ENCODE results near the gene RARG.

RARG gene

DNA sequence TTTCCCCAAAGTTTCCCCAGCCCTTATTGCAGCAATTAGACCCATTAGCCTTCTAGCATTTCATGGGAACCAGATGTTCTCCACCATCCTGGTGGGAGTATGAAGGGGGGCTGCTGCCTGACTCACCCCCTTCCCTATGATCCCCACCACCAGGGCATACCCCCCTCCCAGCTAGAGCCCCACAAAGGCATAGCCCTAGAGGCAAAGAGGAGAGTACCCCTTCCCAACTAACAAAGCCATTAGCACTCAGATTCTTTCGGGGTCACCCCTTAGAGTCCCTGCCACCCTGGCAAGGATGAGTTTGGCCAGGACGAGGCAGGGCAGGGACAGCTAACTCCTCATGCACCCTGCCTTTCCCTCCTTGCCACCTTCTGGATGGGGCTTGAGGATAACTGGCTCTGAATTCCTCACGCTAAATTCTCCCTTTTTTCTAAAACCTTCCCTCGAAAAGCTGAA lies 9.2 kb downstream of the RARG start:
- DNase-seq: no peak

GRCh38 chr12:53222170-53222721 lies 9.8 kb downstream of the RARG start:
- DNase-seq: no peak

DNA sequence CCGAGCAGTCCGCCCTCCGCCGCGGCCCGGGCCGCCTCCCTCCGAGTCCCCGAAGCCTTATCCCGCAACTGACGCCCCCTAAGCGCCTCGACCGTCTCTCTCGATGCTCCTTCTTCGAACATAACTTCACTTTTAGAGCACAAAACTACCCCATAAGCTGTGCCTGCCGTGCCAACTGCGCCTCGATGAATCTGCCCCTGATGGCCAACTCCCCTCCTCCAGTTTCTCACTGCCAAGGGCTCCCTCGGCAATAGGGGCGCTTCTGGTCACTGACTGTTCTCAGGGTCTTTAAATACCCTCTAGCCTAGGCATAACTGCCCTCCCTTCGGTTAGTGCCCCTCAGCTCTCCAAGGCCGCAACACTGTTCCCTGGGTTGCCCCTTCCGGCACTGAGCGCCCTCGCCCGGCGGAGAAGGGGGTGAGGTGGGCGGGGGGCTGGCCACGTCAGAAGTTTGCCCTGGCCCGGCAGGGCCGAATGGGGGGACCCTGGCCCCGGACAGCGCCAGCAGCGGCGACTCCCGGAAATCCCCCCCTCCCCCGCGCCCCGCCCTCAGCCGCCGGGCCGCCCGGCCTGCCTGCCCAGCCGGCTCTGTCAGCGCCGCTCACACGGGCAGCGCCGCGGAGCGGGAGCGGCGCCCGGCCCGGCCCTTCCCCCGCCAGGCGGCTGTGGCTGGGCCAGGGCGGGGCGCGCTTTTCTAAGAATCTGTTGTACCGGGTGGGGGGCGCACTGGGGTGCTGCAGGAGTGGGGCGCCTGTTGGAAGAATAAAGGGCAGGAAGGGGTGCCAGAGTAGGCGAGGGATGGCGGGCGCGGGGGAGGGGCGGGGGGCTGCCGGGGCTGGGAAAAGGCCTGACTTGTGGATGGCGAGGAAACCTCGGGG lies 10.6 kb downstream of the RARG start:
- DNase-seq: peak; percentile 55

- DNase-seq: peak; percentile 86
Observed at GRCh38 chr12:53220694-53221202, 11.3 kb downstream of the RARG start.

DNA sequence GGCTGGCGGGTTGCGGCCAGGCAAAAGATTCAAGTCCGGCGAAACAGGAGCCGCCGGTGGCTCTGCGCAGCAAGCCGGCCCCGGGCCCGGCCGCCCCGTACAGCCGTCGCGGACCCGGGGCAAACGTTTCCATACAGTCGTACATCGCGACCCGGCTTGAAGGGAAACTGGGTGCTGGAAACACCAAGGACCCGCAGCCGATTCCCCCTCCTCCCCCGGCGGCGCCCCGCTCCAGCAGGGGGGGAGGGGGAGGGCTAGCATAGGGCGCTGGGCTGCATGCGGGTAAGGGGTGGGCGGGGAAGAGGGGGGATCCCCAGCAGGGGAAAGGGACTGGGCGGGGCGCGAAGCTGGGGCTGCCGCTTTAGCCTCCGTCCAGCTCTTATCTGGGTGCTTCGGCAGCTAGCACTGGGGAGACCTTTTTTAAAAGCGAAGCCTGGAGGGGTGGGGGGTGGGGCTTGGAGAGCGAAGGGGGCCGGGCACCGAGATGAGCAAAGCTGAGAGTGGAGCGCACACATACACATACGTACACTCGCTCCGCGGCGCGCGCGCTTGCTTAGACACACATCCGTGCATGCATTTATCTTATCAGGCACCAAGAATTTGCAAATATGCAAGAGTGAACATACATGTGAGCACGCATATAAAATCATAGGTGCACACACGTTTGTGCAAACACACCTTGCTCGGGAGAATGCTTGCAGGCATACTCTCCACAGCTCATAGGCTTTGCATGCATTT lies 11.9 kb downstream of the RARG start:
- peak; percentile 63 for DNase-seq

GRCh38 chr12:53219292-53219955 lies 12.6 kb downstream of the RARG start:
- DNase-seq: no peak

- DNase-seq: no peak
Observed at GRCh38 chr12:53218551-53219291, 13.3 kb downstream of the RARG start.

- DNase-seq: no peak
Observed at GRCh38 chr12:53217931-53218307, 14.1 kb downstream of the RARG start.

GRCh38 chr12:53217051-53217930 lies 14.7 kb downstream of the RARG start:
- no peak for DNase-seq

DNA sequence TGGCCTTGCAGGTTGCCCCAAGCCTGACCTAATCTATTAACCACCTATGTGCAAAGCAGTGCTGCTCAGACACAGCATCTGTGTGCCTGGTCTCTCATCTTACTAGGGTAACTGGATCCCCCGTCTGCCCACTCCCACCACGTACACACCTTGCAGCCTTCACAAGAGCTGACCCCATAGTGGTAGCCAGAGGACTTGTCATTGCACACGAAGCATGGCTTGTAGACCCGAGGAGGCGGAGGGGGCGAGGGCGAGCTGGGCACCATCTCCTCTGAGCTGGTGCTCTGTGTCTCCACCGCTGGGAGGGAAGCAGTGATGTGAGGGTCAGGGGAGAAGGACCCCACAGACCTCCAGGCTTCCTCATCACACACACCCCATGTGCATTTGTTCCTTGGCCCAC lies 16.5 kb downstream of the RARG start:
- DNase-seq: no peak

DNA sequence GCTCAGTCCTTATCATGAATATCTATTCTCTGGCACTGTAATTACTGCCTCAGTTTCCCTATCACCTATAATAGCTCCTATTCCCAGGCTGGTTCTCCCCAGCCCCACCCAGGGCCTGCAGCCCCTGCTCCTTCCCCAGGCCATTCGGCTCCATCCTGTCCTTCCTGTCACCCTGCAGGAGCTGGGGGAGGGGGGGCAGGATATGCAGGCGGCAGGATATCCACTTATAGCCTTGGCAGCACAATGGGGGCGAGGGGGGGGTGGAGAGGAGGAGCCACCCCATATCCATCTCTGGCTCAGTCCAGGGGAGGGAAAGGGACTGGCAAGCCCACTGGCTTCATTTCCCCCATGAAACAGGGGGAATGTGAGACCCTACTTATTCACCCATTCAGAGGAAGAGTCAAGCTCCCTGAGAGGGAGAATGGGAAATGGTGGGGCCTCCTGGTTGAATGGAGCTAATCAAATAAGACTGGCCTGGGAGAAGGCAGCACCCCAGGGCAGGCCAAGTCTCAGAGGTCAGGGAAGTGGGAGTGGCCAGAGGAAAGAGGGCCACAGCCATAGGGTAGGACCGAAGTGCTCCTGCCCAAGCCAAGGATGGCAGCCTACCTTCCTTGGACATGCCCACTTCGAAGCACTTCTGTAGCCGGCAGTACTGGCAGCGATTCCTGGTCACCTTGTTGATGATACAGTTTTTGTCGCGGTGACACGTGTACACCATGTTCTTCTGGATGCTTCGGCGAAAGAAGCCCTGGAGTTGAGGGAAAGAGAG lies 17.1 kb downstream of the RARG start:
- DNase-seq: no peak

DNA sequence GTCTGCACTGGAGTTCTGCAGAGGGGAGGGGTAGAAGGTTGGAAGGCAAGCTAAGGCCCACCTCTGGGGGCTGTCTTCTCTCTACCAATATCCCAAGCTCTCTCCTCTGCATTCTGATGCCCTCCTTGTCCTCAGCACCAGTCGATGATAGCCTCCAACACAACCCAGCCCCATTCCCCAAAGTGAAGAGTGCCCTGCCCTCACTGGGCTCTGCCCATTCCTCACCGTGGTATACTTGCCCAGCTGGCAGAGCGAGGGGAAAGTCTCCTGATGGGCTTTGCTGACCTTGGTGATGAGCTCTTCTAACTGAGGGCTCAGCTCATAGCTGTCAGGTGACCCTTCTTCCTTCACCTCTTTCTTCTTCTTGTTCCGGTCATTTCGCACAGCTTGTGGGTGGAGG lies 17.8 kb downstream of the RARG start:
- no peak for DNase-seq

- peak; percentile 81 for DNase-seq
Observed at GRCh38 chr12:53213348-53213747, 18.7 kb downstream of the RARG start.

GRCh38 chr12:53212931-53213330 lies 19.1 kb downstream of the RARG start:
- no peak for DNase-seq

DNA sequence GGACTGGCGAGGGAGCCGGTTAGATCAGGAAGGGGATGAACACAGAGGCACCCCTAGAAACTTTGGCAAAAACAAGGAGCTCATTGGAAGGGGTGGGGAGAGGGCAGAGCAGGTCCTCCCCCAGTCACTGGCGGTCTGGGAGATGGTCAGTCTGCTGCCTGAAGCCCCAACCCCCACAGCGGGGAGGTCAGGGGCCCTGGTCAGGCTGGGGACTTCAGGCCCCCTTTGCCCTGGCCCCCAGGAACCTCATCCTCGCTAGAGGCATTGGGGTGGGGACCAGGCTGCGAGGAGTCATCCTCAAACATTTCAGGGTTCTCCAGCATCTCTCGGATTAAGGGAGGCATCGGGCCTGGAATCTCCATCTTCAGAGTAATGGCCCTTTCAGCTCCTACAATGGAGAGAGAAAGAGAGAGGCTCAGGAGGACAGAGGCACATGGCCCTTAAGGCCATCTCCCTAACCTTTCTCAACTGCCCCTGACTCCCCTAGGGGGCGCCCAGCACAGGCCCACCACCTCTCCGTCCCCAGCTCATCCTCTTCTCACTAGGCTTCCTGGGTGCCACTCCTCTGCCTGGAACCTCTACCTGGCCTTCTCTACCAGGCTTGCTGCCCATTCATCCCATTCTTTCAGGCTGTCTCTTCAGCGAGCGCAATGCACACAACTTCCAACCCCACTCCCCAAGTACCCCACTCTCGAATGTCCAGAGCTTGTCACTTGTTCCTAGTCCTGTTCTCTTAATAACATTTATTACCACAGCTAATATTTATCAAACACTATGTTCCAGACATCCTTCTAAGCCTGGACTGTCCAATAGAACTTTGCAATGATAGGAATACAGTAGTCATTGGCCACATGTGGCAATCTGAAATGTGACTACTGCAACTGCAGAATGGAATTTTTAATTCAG lies 20.3 kb downstream of the RARG start:
- DNase-seq: no peak

GRCh38 chr12:53210843-53211242 lies 21.2 kb downstream of the RARG start:
- no peak for DNase-seq

GRCh38 chr12:53208877-53209463 lies 23.0 kb downstream of the RARG start:
- no peak for DNase-seq

DNA sequence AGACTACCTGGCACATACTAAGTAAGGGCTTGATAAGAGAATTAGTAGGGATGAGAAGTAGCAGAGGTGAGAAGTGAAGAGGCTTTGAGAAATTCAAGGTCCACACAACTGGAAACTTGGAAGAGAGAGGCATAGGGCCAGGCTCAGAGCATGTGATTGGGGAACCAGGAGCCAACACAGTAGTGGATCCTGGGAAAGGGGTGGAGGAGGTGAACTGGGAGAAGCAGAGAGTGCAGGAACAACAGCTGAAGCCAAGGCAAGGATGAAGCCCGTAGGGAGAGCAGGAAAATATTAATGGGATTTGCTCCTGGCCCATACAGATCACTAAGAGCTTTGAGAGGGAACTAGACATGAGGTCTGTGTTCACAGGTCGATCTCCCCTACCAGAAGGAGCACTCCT lies 23.6 kb downstream of the RARG start:
- no peak for DNase-seq

DNA sequence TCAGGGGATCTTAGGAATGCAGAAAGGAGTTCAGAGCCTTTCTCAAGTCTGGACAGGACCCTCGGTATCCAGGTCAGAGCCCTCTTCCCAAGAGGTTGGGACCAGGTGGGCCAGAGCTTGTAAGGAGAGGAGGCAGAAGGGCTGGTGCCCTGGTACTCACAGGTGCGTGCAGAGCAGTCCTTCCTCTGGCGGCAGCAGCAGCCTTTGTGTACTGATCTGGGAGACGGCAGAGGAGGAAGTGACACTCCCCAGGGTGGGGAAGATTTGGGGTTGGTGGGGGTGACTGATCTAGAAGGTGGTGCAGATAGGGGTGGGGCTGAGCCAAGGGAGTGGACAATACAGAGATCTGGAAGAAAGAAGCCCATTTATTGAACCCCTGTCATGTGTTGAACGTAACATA lies 25.0 kb downstream of the RARG start, which contains the start of gene ITGB7:
Gene ITGB7, minus strand, starts transcription at position 210 of the 400 bp plus-strand sequence. CDS start 6,808 bp downstream, outside the sequence.
- no peak for DNase-seq

Data from NCI-H345 (cell line).